ENCODE measurements around the gene KLK2. TPM values are rescaled to one million over a fixed set of nuclear protein-coding genes. Genes with fewer than 3 reads are reported as not detected.

The KLK2 gene
- total and polyA plus RNA-seq, 2 of the 4 experiments (the other 2 are of a cell fraction) = not detected

DNA sequence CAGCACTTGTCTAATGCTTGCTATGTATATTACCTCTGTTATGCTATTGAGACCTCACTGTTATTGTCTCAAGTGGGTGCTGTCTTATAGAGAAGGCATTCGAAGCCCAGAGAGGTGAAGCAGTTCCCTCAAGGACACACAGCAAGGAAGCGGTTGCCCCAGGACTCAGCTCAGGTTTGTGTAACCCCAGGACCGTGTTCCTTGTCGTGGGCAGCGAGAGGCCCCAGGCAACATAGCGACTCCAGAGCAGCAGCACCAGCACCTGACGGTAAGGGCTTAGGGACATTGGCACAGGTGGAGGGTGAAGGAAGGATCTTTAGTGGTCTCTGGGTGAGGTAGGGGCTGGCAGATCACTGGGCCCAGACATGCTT lies 42.2 kb upstream of the KLK2 start:
- BruUV-seq (replicated peaks) = no TSS peak
- no peaks in the 10 kb centered on the region for H3K36me3 ChIP-seq (ENCODE audit: control insufficient read depth, insufficient read depth, low read length)
- no peak for DNase-seq
- H3K4me3 ChIP-seq (ENCODE audit: insufficient read depth, low read depth, low read length) = no peak overlapping the region
- H2AK9ac ChIP-seq (replicated peaks; ENCODE audit: low read depth, low read length, poor library complexity) = no peak overlapping the region
- intact Hi-C loops (cut with micrococcal nuclease) = no loop called here
- CTCF ChIA-PET = no interaction called here
- H3K27ac ChIP-seq (ENCODE audit: insufficient read depth, low read length) = no peak overlapping the region
- no peak overlapping the region for H2BK5ac ChIP-seq (ENCODE audit: low read depth, low read length, poor library complexity, severe bottlenecking)
- no peak overlapping the region for H2AFZ ChIP-seq (replicated peaks; ENCODE audit: low read length, poor library complexity)
- POLR2A ChIA-PET (ENCODE audit: unreplicated experiment) = no interaction called here
- no peak overlapping the region for H2BK120ac ChIP-seq (ENCODE audit: low read depth, low read length)
- H2AK5ac ChIP-seq (ENCODE audit: low read depth, low read length) = no peak overlapping the region
- no peak overlapping the region for H3K4ac ChIP-seq (ENCODE audit: low read depth, low read length)
- WGBS, 2 experiments (ENCODE audit: extremely low coverage in 2 of 2, insufficient read length in 1 of 2) = 49% methylated on average over 4 of the region's 7 CpGs; no CpG with 5 or more reads in 1 of the 2 experiments
- H3K4me2 ChIP-seq (ENCODE audit: low read depth, low read length) = no peak overlapping the region
- ATAC-seq (ENCODE audit: low read depth) = no peak
- TF ChIP-seq SMC3 (IDR thresholded peaks at IDR 0.05; ENCODE audit: low read depth, low read length) (no peak), MXI1 (IDR thresholded peaks at IDR 0.05; ENCODE audit: borderline replicate concordance, low read depth, low read length) (no peak)
- H3K9ac ChIP-seq (ENCODE audit: low read depth, low read length) = no peak overlapping the region
- H3K23ac ChIP-seq (ENCODE audit: low read depth, low read length) = no peak overlapping the region
- no peak overlapping the region for H4K5ac ChIP-seq (ENCODE audit: low read depth, low read length)
- H3K4me1 ChIP-seq (ENCODE audit: control insufficient read depth, insufficient read depth, low read length) = no peaks in the 10 kb centered on the region
- H4K20me1 ChIP-seq (ENCODE audit: insufficient read depth, low read length) = no peaks in the 10 kb centered on the region
- no peaks in the 10 kb centered on the region for H3K9me3 ChIP-seq (ENCODE audit: control insufficient read depth, insufficient read depth, low read length)
- H4K8ac ChIP-seq (ENCODE audit: low read depth in 2 of 2, low read length in 2 of 2) = no peak overlapping the region
- dilution Hi-C loops (cut with HindIII; ENCODE audit: low sequenced_read_pairs, unreplicated experiment) = no loop called here
- no peaks in the 10 kb centered on the region for H3K79me1 ChIP-seq (ENCODE audit: low read depth in 1 of 2, low read length in 2 of 2)
- no peak overlapping the region for H3K14ac ChIP-seq (replicated peaks; ENCODE audit: low read depth, low read length)
- H3K18ac ChIP-seq (ENCODE audit: low read depth, low read length) = no peak overlapping the region
- H2BK20ac ChIP-seq (ENCODE audit: low read depth, low read length) = no peak overlapping the region
- peaks cover 1% of the 10 kb centered on the region; the same call in 1 of the 2 replicates for H3K27me3 ChIP-seq (ENCODE audit: control insufficient read depth, insufficient read depth, low read length)
- no peak overlapping the region for H2BK15ac ChIP-seq (ENCODE audit: low read depth, low read length)
- in situ Hi-C loops (cut with MboI; ENCODE audit: low sequenced_read_pairs) = no loop called here
- no peak overlapping the region for H3K56ac ChIP-seq (ENCODE audit: extremely low read depth, insufficient read depth, low read length)
- H4K91ac ChIP-seq (ENCODE audit: insufficient read depth, low read depth, low read length) = no peak overlapping the region
- no peaks in the 10 kb centered on the region for H3K9me1 ChIP-seq (ENCODE audit: insufficient read depth, low read length)
